HepG2 (cell line): ENCODE measurements around the gene MYOM1. TPM values are rescaled to one million over a fixed set of nuclear protein-coding genes. Genes with fewer than 3 reads are reported as not detected.

Experiments used
- ARHGAP35 ChIP-seq: sonication (generic); formaldehyde crosslinking; IDR thresholded peaks from 2 replicates; pipeline ENCODE4 v1.9.0; 2022; ENCODE audit warnings: mild to moderate bottlenecking, inconsistent platforms, moderate library complexity, missing genetic modification reagents, borderline replicate concordance
- DPF2 ChIP-seq: sonication (generic); formaldehyde crosslinking; IDR thresholded peaks from 2 replicates; pipeline ENCODE4 v1.4.0; 2020; ENCODE audit warnings: mild to moderate bottlenecking, low read depth, missing genetic modification reagents, borderline replicate concordance
- HES4 ChIP-seq: sonication (generic); formaldehyde crosslinking; IDR thresholded peaks from 2 replicates; pipeline ENCODE4 v1.9.0; 2021; ENCODE audit warnings: mild to moderate bottlenecking, missing genetic modification reagents, borderline replicate concordance
- NFE2 ChIP-seq: sonication (generic); formaldehyde crosslinking; IDR thresholded peaks from 2 replicates; pipeline ENCODE4 v1.4.0; 2020; ENCODE audit warnings: missing genetic modification reagents
- XBP1 ChIP-seq: sonication (generic); formaldehyde crosslinking; IDR thresholded peaks from 2 replicates; pipeline ENCODE4 v1.5.0; 2020; ENCODE audit warnings: missing genetic modification reagents
- ZHX1 ChIP-seq: sonication (generic); formaldehyde crosslinking; IDR thresholded peaks from 2 replicates; pipeline ENCODE4 v1.8.1; 2022; ENCODE audit warnings: low read depth, mild to moderate bottlenecking, missing genetic modification reagents
- ZNF263 ChIP-seq: sonication (generic); formaldehyde crosslinking; IDR thresholded peaks from 2 replicates; pipeline ENCODE4 v1.4.0; 2020; ENCODE audit warnings: missing genetic modification reagents
- ZNF337 ChIP-seq: sonication (generic); formaldehyde crosslinking; IDR thresholded peaks from 2 replicates; pipeline ENCODE4 v1.5.1; 2020; ENCODE audit warnings: missing genetic modification reagents, low read depth, mild to moderate bottlenecking, borderline replicate concordance
- polyA plus RNA-seq, 8 experiments: library from polyadenylated mRNA; depleted of rRNA in 3 of 8; stranded (reverse) in 7 of 8; unstranded in 1 of 8; fragments of >200 nt; fragmentation: Illumina TruSeq in 4 of 8; extraction: Trizol in 4 of 8; gene quantifications; 2 replicates each; pipeline versions ENCODE4 v1.2.1 to v1.2.3, GENCODE V29; 2011 to 2016; ENCODE audit warnings: low read depth in 4 of 8, missing spikeins in 1 of 8, mixed read lengths in 1 of 8; ENCODE audit not compliant: insufficient read depth in 1 of 8
- total RNA-seq, 5 experiments: library from RNA; depleted of rRNA; stranded (reverse); fragments of >200 nt; fragmentation: Illumina TruSeq; extraction: Trizol; gene quantifications; 2 replicates each; pipeline ENCODE4 v1.2.3, GENCODE V29; 2016; ENCODE audit warnings: low read depth in 1 of 5
- TF ChIP-seq, protein P1 (sequence below): sonication (generic); formaldehyde crosslinking; IDR thresholded peaks from 2 replicates; pipeline ENCODE4 v1.8.0; 2022; ENCODE audit warnings: missing genetic modification reagents, mild to moderate bottlenecking, inconsistent platforms, borderline replicate concordance

The MYOM1 gene
- total and polyA plus RNA-seq, 2 of the 13 experiments (the other 11 are each of a cell fraction or from before 2014, with no cell fraction given), result 0.46 to 0.98 TPM

- no peak for TF ChIP-seq ZHX1 (CRISPR knock-in tag)
- no peak for TF ChIP-seq NFE2 (CRISPR knock-in tag)
- no peak for TF ChIP-seq DPF2 (CRISPR knock-in tag)
- TF ChIP-seq, protein P1, sequence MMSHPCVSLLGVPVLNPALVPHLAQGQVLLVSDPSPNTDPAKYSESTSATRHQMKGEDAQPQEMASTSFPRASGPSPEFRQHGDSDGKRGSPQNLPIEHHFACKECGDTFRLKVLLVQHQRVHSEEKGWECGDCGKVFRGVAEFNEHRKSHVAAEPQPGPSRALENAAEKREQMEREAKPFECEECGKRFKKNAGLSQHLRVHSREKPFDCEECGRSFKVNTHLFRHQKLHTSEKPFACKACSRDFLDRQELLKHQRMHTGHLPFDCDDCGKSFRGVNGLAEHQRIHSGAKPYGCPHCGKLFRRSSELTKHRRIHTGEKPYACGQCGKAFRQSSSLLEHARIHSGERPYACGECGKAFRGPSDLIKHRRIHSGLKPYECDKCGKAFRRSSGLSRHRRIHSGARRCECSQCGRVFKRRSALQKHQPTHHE (CRISPR knock-in tag), result no peak
- TF ChIP-seq XBP1 (CRISPR knock-in tag), result no peak
- no peak for TF ChIP-seq HES4 (CRISPR knock-in tag)
- no peak for TF ChIP-seq ZNF337 (CRISPR knock-in tag)
- TF ChIP-seq ZNF263, result no peak
- no peak for TF ChIP-seq ARHGAP35
Measured at GRCh38 chr18:3152294-3152693, 67.5 kb downstream of the MYOM1 start (continued).
